Duodenal mucosa (tissue), 2 donors: Measurements from ENCODE around the gene PARD3B.

Experiments used
- H3K27ac ChIP-seq: one replicate; pipeline ENCODE4 v1.7.0; 2013; ENCODE audit warnings: low read depth, low read length
- H3K27me3 ChIP-seq, 2 donors: one replicate each; pipeline ENCODE4 v1.7.0; 2013; ENCODE audit warnings: low read length in 2 of 2, control low read depth in 1 of 2; ENCODE audit not compliant: insufficient read depth in 2 of 2, control insufficient read depth in 1 of 2
- H3K36me3 ChIP-seq, 2 donors: one replicate each; pipeline ENCODE4 v1.7.0; 2013; ENCODE audit warnings: low read length in 2 of 2, control low read depth in 1 of 2; ENCODE audit not compliant: insufficient read depth in 2 of 2, control insufficient read depth in 1 of 2
- H3K4me1 ChIP-seq, 2 donors: one replicate each; pipeline ENCODE4 v1.7.0; 2013; ENCODE audit warnings: low read length in 2 of 2, control low read depth in 1 of 2; ENCODE audit not compliant: insufficient read depth in 2 of 2, control insufficient read depth in 1 of 2
- H3K4me3 ChIP-seq, 2 donors: one replicate each; pipeline ENCODE4 v1.7.0; 2013; ENCODE audit warnings: low read length in 2 of 2, low read depth in 1 of 2
- H3K9ac ChIP-seq, 2 donors: one replicate each; pipeline ENCODE4 v1.7.0; 2013; ENCODE audit warnings: low read length in 2 of 2, low read depth in 1 of 2
- H3K9me3 ChIP-seq, 2 donors: one replicate each; pipeline ENCODE4 v1.7.0; 2013; ENCODE audit warnings: low read length in 2 of 2, control low read depth in 1 of 2; ENCODE audit not compliant: control insufficient read depth in 1 of 2

PARD3B gene

DNA sequence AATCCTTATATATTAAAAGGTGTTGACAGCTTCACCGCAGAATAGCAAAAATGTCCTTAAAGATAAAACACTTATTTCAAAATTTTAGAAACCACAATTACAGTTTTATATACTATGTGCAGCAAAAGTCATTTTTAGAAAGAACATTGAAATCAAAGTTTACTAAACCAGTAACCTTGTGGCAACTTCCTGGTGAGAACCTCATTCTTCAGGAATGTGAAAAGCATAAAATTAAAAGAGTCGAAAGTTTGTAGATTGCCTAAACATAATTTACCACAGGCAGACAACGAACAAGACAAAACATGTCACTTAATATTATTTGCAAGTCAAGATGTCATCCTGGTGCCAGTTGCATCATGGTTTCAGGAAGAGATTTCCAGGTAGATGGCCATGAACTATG, 1028.7 kb downstream of the PARD3B start:
- Histone ChIP-seq H3K27me3 (no peaks in the 10 kb centered on the region), H3K9me3 (peaks cover 3% of the 10 kb centered on the region in 2 donors), H3K27ac (no peak overlapping the region), H3K36me3 (no peaks in the 10 kb centered on the region), H3K4me3 (no peak overlapping the region), H3K9ac (no peak overlapping the region), H3K4me1 (no peaks in the 10 kb centered on the region)

DNA sequence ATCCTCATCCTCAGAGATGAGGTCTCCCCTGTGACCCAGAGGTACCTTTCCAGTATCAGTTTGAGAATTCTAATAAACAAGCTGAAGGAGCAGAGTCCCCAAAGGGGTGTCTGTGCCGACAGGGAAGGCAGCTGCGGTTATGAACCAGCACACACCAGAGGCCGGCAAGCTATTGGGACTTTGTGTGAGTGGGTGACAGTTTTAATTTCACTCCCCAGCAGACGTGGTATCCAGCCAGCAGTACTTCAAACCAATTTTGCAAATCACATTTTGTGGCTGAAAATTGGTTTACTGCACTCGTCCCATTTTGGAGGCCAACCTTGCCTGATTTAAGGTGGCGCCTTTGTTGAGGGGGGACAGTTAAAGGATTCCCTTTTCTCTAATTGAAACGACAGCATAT, 1034.1 kb downstream of the PARD3B start:
- Histone ChIP-seq H3K9ac (no peak overlapping the region), H3K27ac (no peak overlapping the region), H3K36me3 (no peaks in the 10 kb centered on the region), H3K4me3 (no peak overlapping the region), H3K4me1 (no peaks in the 10 kb centered on the region), H3K9me3 (peaks cover 3% of the 10 kb centered on the region in 2 donors), H3K27me3 (no peaks in the 10 kb centered on the region)

DNA sequence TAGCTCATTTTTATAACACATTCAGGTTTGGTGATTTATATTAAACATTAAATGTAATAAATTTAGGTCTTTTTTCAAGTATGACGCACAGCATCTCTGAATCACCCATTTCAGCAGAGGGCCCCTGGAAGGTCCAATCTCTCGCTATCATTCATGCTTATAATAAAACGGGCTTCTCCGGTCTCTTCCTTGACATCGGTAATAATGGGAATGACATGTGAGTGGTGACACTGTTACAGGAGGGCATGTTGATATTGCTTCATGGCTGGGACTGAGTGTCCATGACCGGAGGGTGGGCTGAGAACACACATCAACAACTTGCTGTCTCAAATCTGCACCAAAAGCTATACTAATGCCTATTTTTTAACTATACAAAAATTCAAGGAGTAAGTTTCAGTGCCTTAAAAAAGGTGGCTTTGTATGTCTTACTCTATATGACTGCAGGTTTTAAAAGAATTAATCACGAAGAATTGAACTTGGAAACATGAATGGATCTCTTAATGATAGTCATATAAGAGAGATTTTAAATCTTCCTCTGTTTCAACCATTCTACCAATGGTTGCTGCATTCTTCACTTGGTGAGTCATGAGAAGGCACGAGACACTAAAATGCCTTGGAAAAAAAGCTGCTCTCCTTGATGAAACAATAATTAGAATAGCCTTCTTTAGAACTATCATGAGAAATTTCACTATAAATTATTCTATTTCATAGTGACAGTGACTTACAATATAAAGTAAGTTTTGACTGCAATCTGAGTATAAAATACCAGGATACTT, 1035.1 kb downstream of the PARD3B start:
- Histone ChIP-seq H3K4me3 (no peak overlapping the region), H3K27ac (no peak overlapping the region), H3K27me3 (no peaks in the 10 kb centered on the region), H3K36me3 (no peaks in the 10 kb centered on the region), H3K9ac (no peak overlapping the region), H3K9me3 (peaks cover 1 to 3% of the 10 kb centered on the region in 2 donors), H3K4me1 (no peaks in the 10 kb centered on the region)

DNA sequence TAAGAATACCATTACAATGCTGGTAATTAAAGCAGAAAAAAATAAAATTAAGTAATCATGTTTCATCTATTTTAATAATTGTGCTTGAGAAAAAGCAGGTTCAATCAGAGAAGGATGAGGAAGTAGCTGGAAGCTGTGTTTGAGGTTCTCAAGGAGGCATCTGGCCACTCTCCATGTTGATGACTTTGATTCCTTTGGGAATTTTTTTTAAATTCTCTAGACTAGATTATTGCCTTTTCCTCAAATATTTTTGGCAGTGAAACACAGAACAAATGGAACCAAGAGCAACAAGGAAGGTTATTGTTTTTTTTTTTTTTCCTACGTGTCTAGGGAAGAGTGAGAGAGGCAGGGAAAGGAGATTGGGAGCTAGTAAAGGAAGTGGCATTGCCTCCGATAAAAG, 1037.1 kb downstream of the PARD3B start:
- Histone ChIP-seq H3K36me3 (no peaks in the 10 kb centered on the region), H3K27me3 (no peaks in the 10 kb centered on the region), H3K9me3 (no peaks in the 10 kb centered on the region), H3K27ac (no peak overlapping the region), H3K4me3 (no peak overlapping the region), H3K9ac (no peak overlapping the region), H3K4me1 (no peaks in the 10 kb centered on the region)

DNA sequence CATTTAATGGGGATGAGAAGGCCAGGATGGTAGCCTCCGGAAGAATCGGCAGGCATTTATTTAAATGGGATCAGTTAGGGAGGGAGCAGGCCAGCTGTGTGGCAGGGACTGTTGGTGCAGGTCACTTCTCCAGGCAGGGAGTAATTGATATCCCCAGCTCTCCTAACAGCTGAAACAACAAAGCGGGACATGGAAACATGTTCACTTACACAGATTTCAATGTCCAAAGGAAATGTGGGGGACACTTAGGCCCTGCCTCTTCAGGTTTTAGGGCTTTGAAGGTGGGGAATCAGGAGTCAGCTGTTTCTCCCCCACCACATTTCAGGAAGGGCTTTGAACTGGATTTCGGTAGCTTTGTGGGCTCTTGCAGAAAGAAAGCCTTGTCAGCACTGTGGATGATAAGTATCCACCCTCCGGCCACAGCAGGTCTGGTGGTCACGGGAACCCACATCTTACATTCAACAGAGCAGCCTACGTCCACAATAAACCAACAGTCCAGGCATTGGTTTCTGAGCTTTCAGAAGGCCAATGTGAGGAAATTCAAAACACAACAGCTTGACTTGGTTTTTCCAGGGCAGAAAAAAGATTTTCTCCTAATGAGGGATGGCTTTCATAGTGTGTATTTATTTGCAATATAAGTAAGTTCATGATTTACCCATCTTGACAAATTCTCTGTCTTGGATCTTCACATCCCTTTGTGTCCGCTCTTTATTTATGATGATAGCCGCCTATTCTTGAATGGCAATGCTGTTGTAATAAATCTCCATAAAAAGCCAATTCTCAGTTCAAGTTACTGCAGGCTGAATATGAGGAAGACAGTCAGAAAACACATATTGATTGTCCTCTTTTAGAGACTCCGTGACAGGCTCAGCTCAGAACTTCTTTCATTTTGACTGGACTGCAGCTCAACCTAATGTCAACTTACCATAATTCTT, 1040.4 kb downstream of the PARD3B start:
- no peak overlapping the region for H3K27ac ChIP-seq
- no peaks in the 10 kb centered on the region for H3K4me1 ChIP-seq
- no peak overlapping the region for H3K4me3 ChIP-seq
- H3K27me3 ChIP-seq = no peaks in the 10 kb centered on the region
- H3K9me3 ChIP-seq = no peaks in the 10 kb centered on the region
- no peak overlapping the region for H3K9ac ChIP-seq
- no peaks in the 10 kb centered on the region for H3K36me3 ChIP-seq

DNA sequence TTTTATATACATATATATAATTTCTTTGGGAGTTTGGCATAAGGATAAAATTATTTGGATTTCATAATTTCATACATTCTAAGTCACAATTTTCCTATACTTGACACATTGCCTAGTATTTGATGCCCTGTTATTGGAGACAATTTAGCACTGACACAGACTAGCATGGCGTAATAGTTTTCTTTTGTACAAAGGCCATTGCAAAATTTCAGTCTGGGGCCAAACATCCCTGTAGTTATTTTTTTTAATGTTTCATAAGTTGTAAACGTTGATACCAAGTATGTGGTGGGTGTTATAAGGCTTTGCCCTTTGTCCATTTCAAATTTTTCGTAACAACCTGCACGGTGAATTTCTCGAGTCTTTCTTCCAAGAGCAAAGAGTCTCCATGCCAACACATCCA, 1041.4 kb downstream of the PARD3B start:
- Histone ChIP-seq H3K4me1 (no peaks in the 10 kb centered on the region), H3K27ac (no peak overlapping the region)

DNA sequence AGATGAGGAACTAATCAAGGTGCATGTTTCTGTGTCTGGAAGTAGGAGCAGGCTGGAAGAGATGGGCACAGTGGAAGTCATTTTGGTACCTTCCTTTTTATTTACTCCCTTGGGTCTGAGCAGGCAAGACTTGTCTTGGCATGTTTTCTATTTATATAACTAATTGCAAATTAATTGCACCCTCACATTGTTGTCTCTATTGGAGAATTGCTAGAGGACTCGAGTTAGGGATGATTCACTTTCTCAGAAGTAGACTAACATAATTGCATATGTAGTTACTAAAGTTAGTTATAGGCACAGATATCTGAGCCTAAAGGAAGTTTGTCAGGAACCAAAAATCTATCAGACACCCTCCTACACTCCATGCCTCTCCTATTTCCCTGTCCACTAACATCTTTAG, 1044.2 kb downstream of the PARD3B start:
- no peaks in the 10 kb centered on the region for H3K4me1 ChIP-seq
- H3K9ac ChIP-seq = no peak overlapping the region
- no peaks in the 10 kb centered on the region for H3K36me3 ChIP-seq
- H3K4me3 ChIP-seq = no peak overlapping the region
- no peak overlapping the region for H3K27ac ChIP-seq
- no peaks in the 10 kb centered on the region for H3K9me3 ChIP-seq
- no peaks in the 10 kb centered on the region for H3K27me3 ChIP-seq

More for the DNA sequence above, 1041.4 kb downstream of the PARD3B start:
- H3K27me3 ChIP-seq = no peaks in the 10 kb centered on the region
- no peak overlapping the region for H3K4me3 ChIP-seq
- no peak overlapping the region for H3K9ac ChIP-seq
- no peaks in the 10 kb centered on the region for H3K9me3 ChIP-seq
- no peaks in the 10 kb centered on the region for H3K36me3 ChIP-seq

DNA sequence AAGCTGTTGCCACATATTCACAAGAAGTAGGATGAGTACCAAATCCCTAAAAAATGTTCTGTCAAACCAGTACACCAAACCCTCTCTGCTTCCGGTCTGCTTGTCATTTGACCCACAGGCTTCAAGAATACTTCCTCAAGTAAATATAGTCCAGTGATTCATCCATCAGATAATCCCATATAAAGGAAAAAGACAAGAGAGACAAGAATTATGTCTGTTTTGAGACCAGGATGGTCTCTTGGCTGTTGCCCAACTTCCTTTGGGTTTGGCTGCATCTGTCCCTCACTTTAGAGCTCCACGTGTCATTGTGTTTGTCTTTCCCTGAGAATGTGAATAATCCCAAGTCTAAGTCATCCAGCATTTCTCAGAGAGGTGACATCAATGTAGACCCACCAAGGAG, 1045.5 kb downstream of the PARD3B start:
- no peak overlapping the region for H3K27ac ChIP-seq
- no peak overlapping the region for H3K9ac ChIP-seq
- no peaks in the 10 kb centered on the region for H3K27me3 ChIP-seq
- no peak overlapping the region for H3K4me3 ChIP-seq
- no peaks in the 10 kb centered on the region for H3K9me3 ChIP-seq
- H3K36me3 ChIP-seq = no peaks in the 10 kb centered on the region
- H3K4me1 ChIP-seq = no peaks in the 10 kb centered on the region

DNA sequence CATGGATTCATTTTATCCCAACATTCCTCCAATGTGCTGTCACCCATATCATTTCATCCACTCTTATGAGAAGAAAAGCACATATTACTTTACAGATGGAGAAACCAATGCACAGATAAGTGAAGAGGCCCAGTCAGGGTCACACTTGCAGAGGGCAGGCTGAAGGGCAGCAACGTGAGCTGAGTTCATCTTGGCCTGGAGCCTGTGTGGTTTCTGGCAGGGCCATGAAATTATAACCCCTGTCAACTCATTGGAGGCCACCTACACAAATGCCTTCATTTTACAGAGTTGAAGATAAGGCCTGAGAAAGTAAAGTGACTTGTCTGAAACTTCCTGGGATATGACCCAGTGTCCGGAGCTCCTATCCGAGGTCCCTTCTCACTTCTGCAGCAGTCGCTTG, 1048.6 kb downstream of the PARD3B start:
- Histone ChIP-seq H3K4me3 (no peak overlapping the region), H3K27ac (no peak overlapping the region), H3K27me3 (no peaks in the 10 kb centered on the region)

DNA sequence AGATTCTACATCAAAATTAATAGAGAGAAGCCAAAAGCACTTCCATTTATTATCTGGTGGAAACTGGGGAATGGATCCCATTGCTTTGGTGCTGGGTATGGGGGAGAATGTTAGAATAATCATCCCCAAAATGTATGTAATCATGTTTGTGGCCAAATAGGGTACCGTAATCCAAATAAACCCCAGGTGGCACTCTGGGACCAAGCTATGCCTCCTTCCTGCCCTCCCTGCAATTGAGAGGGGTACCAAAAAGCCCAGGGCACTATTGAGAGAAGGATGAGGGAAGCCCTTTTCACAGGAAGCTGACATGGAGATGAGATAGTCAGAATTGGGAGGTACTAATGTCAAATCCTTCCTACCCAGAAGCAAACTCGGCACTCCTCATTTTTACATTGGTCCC, 1051.3 kb downstream of the PARD3B start:
- Histone ChIP-seq H3K36me3 (no peaks in the 10 kb centered on the region), H3K4me1 (no peaks in the 10 kb centered on the region), H3K4me3 (no peak overlapping the region), H3K9me3 (peaks cover 2 to 5% of the 10 kb centered on the region in 2 donors), H3K27me3 (no peaks in the 10 kb centered on the region), H3K27ac (no peak overlapping the region), H3K9ac (no peak overlapping the region)

More for the DNA sequence above, 1048.6 kb downstream of the PARD3B start:
- no peaks in the 10 kb centered on the region for H3K9me3 ChIP-seq
- H3K4me1 ChIP-seq = no peaks in the 10 kb centered on the region
- no peaks in the 10 kb centered on the region for H3K36me3 ChIP-seq
- H3K9ac ChIP-seq = no peak overlapping the region
